HepG2 (cell line): Measurements from ENCODE around the gene BNIP1. TPM values are rescaled to one million over a fixed set of nuclear protein-coding genes. Genes with fewer than 3 reads are reported as not detected.

Experiments used
- CERS6 ChIP-seq: sonication (generic); formaldehyde crosslinking; IDR thresholded peaks from 2 replicates; pipeline ENCODE4 v1.5.0; 2020; ENCODE audit warnings: missing genetic modification reagents
- CTCF ChIP-seq: sonication (generic); formaldehyde crosslinking; IDR thresholded peaks from 2 replicates; pipeline ENCODE4 v1.5.0; 2020; ENCODE audit warnings: mild to moderate bottlenecking, missing genetic modification reagents, moderate library complexity
- DPF2 ChIP-seq: sonication (generic); formaldehyde crosslinking; IDR thresholded peaks from 2 replicates; pipeline ENCODE4 v1.4.0; 2020; ENCODE audit warnings: mild to moderate bottlenecking, low read depth, missing genetic modification reagents, borderline replicate concordance
- HMGXB3 ChIP-seq: sonication (generic); formaldehyde crosslinking; IDR thresholded peaks from 2 replicates; pipeline ENCODE4 v1.4.0; 2020; ENCODE audit warnings: missing genetic modification reagents, borderline replicate concordance
- NFRKB ChIP-seq: fragments of 450-650 bp; IDR thresholded peaks from 2 replicates; pipeline ENCODE4 v1.6.1; 2017
- RBFOX2 ChIP-seq: fragments of 200-400 bp; formaldehyde crosslinking; IDR thresholded peaks from 2 replicates; pipeline ENCODE4 v1.6.1; 2017; ENCODE audit warnings: low read depth, mild to moderate bottlenecking, low read length
- SOX6 ChIP-seq, 2 experiments: fragments of 450-650 bp in 1 of 2; sonication (generic) in 1 of 2; formaldehyde crosslinking in 1 of 2; IDR thresholded peaks; 2 replicates each; pipeline versions ENCODE4 v1.4.0 to v1.6.1; 2017 to 2020; ENCODE audit warnings: antibody characterized with exemption in 1 of 2, mild to moderate bottlenecking in 1 of 2, missing genetic modification reagents in 1 of 2
- TOE1 ChIP-seq: sonication (generic); formaldehyde crosslinking; IDR thresholded peaks from 2 replicates; pipeline ENCODE4 v1.4.0; 2020; ENCODE audit warnings: mild to moderate bottlenecking, missing genetic modification reagents
- ZNF703 ChIP-seq: sonication (generic); formaldehyde crosslinking; IDR thresholded peaks from 2 replicates; pipeline ENCODE4 v1.5.1; 2020; ENCODE audit warnings: missing genetic modification reagents, mild to moderate bottlenecking, moderate library complexity, borderline replicate concordance
- ZSCAN29 ChIP-seq: sonication (generic); formaldehyde crosslinking; conservative IDR thresholded peaks from 2 replicates; pipeline ENCODE4 v1.4.0; 2020; ENCODE audit warnings: mild to moderate bottlenecking, missing genetic modification reagents
- polyA plus RNA-seq, 8 experiments: library from polyadenylated mRNA; depleted of rRNA in 3 of 8; stranded (reverse) in 7 of 8; unstranded in 1 of 8; fragments of >200 nt; fragmentation: Illumina TruSeq in 4 of 8; extraction: Trizol in 4 of 8; gene quantifications; 2 replicates each; pipeline versions ENCODE4 v1.2.1 to v1.2.3, GENCODE V29; 2011 to 2016; ENCODE audit warnings: low read depth in 4 of 8, missing spikeins in 1 of 8, mixed read lengths in 1 of 8; ENCODE audit not compliant: insufficient read depth in 1 of 8
- total RNA-seq, 5 experiments: library from RNA; depleted of rRNA; stranded (reverse); fragments of >200 nt; fragmentation: Illumina TruSeq; extraction: Trizol; gene quantifications; 2 replicates each; pipeline ENCODE4 v1.2.3, GENCODE V29; 2016; ENCODE audit warnings: low read depth in 1 of 5

BNIP1 gene
- total and polyA plus RNA-seq, 2 of the 13 experiments (the other 11 are each of a cell fraction or from before 2014, with no cell fraction given) = 13.2 to 16.9 TPM

GRCh38 chr5:173119719-173120118 is 24.6 kb upstream of the BNIP1 start (continued):
- TF ChIP-seq HMGXB3 (no peak), CERS6 (no peak), SOX6 (IDR thresholded peaks at IDR 0.05) (no peak), SOX6 (CRISPR knock-in tag; IDR thresholded peaks at IDR 0.05) (no peak), NFRKB (no peak), RBFOX2 (no peak), TOE1 (CRISPR knock-in tag) (no peak), DPF2 (CRISPR knock-in tag) (no peak), ZNF703 (CRISPR knock-in tag) (no peak), CTCF (CRISPR knock-in tag) (no peak), ZSCAN29 (CRISPR knock-in tag) (no peak)
